Measurements from ENCODE around the gene GNAS.

Gene GNAS

DNA sequence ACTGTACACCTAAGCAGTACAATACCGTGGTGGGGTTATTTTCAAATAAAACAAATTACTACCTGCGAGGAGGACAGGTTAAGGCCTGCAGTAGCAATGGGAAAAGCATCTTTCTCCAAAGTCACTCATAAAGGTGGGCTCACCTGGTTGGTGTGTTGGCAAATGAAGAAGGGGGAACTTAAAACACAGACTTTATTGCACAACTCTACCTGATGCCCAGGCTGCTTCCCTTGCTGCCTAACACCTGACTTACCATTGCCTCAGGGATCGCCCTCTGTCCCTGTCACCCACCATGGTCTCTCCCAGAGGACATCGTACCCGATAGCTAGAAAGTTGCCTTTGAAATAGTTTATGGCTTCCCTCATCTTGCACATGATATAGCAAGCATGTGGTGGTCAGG lies 53.6 kb downstream of the GNAS start:
- no peak for DNase-seq (ENCODE audit: low read depth)
- in situ Hi-C loops (cut with HindIII; ENCODE audit: low sequenced_read_pairs), result no loop called here
- H3K4me3 ChIP-seq (ENCODE audit: low read depth, low read length), result no peak overlapping the region
- TF ChIP-seq CTCF (IDR thresholded peaks at IDR 0.05; ENCODE audit: low read depth, low read length, missing control alignments), result no peak

GRCh38 chr20:58906894-58907293 lies 54.4 kb downstream of the GNAS start:
- peak; percentile 20 for DNase-seq (ENCODE audit: low read depth)
- no peak for TF ChIP-seq CTCF (IDR thresholded peaks at IDR 0.05; ENCODE audit: low read depth, low read length, missing control alignments)
- in situ Hi-C loops (cut with HindIII; ENCODE audit: low sequenced_read_pairs), result no loop called here
- no peak overlapping the region for H3K4me3 ChIP-seq (ENCODE audit: low read depth, low read length)

DNA sequence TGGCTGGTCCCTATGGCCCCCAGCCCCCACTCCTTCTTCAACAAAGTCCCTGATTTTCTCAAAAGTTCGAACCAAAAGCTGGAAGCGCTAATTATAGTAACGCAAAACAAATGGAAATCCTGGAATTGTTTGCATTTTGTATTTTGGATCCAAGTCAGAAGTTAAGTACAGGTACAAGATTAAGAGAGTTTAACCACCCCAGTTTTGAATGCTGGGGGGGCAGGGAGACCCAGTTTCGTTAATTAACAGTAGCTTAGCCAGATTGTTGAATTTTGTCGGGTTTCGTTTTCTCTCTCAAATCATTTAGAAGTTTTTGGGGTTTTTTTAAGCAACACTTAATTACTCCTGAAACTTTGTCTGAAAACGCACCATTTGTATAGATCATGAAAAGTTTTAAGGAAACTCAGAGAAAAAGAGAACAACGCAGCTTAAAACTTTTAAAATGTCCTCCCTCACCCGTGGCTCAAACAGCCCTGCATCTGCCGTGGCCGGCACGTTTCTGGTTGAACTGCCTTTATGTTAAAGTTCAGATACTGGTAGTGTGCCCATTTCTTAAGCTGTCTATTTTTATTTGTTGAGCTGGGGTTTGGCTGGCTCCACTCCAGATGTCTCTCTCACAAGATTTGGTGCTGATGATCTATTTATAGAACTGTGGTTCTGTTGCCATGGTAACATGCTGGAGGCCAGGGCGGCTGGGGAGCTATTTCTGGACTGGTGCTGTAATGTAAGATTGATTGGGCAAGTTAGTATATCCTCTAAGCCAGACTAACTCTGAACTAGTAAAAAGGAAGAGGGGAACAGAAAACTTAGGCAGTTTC lies 55.0 kb downstream of the GNAS start:
- DNase-seq (ENCODE audit: low read depth), result peak; percentile 100
- in situ Hi-C loops (cut with HindIII; ENCODE audit: low sequenced_read_pairs), result no loop called here
- no peak for TF ChIP-seq CTCF (IDR thresholded peaks at IDR 0.05; ENCODE audit: low read depth, low read length, missing control alignments)
- no peak overlapping the region for H3K4me3 ChIP-seq (ENCODE audit: low read depth, low read length)

DNA sequence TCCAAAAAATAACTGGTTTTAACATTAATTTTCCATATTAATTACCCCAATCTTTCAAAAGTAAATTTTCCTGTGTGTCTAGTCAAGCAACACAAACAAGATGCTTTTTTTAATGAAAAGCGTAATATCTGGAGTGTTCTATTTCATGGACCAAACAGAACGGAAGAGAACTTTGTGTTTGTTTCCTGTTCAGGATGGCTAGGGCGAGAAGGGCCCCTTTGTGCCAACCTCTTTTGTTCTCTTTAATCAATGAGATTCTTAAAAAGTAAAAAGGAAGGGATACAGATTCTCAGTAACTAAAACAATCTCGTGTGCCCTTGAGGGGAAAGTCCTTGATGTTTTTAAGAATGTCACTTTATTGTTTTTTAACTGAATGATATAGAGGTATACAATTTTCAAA lies 55.7 kb downstream of the GNAS start:
- in situ Hi-C loops (cut with HindIII; ENCODE audit: low sequenced_read_pairs), result no loop called here
- TF ChIP-seq CTCF (IDR thresholded peaks at IDR 0.05; ENCODE audit: low read depth, low read length, missing control alignments), result no peak
- H3K4me3 ChIP-seq (ENCODE audit: low read depth, low read length), result no peak overlapping the region
- no peak for DNase-seq (ENCODE audit: low read depth)

- in situ Hi-C loops (cut with HindIII; ENCODE audit: low sequenced_read_pairs), result no loop called here
- DNase-seq (ENCODE audit: low read depth), result no peak
These were observed 56.4 kb downstream of the GNAS start for GRCh38 chr20:58908941-58909340.

DNA sequence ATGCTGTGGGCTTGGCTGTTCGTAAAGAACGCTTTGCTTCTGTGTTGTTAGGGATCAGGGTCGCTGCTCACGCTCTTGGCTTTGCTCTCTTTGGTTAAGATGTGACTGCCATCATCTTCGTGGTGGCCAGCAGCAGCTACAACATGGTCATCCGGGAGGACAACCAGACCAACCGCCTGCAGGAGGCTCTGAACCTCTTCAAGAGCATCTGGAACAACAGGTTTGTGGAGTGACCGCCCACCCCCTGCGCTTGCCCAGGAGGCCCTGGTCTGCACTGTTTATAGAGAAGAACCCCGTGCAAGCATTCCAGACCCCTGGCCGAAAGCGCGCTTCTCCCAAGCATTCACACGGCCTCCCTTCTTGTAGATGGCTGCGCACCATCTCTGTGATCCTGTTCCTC lies 57.1 kb downstream of the GNAS start:
- TF ChIP-seq CTCF (IDR thresholded peaks at IDR 0.05; ENCODE audit: low read depth, low read length, missing control alignments), result no peak
- DNase-seq (ENCODE audit: low read depth), result no peak
- no peak overlapping the region for H3K4me3 ChIP-seq (ENCODE audit: low read depth, low read length)
- in situ Hi-C loops (cut with HindIII; ENCODE audit: low sequenced_read_pairs), result no loop called here

More at GRCh38 chr20:58908941-58909340, 56.4 kb downstream of the GNAS start:
- no peak for TF ChIP-seq CTCF (IDR thresholded peaks at IDR 0.05; ENCODE audit: low read depth, low read length, missing control alignments)
- no peak overlapping the region for H3K4me3 ChIP-seq (ENCODE audit: low read depth, low read length)

Measured in astrocyte of the cerebellum (primary cell).